MM.1S (cell line): Measurements from ENCODE around the gene PRKCA.

Experiments used
- CTCF ChIP-seq: fragments of 300-600 bp; sonication (generic); IDR thresholded peaks from 2 replicates; pipeline ENCODE4 v1.5.1; 2016; ENCODE audit warnings: antibody characterized with exemption, low read length, mixed read lengths
- EZH2 ChIP-seq: fragments of 300-600 bp; sonication (generic); optimal IDR thresholded peaks from 2 replicates; pipeline ENCODE3; 2017; ENCODE audit warnings: low read depth, mild to moderate bottlenecking, antibody characterized with exemption, low read length, mixed read lengths

GRCh38 chr17:66271512-66271911 is 30.9 kb upstream of the PRKCA start:
- TF ChIP-seq CTCF (no peak), EZH2 (no peak)
